NCI-H1694 treated with DMSO at 0.1 percent for 48 hours (cell line): ENCODE results near the gene GNAQ.
A peak's percentile ranks its signal among the peaks of the same experiment; 100 is the strongest.

Source experiments
- DNase-seq: peaks from one replicate; lab custom pipeline; 2025; lab: John Stamatoyannopoulos, UW

Gene GNAQ

DNA sequence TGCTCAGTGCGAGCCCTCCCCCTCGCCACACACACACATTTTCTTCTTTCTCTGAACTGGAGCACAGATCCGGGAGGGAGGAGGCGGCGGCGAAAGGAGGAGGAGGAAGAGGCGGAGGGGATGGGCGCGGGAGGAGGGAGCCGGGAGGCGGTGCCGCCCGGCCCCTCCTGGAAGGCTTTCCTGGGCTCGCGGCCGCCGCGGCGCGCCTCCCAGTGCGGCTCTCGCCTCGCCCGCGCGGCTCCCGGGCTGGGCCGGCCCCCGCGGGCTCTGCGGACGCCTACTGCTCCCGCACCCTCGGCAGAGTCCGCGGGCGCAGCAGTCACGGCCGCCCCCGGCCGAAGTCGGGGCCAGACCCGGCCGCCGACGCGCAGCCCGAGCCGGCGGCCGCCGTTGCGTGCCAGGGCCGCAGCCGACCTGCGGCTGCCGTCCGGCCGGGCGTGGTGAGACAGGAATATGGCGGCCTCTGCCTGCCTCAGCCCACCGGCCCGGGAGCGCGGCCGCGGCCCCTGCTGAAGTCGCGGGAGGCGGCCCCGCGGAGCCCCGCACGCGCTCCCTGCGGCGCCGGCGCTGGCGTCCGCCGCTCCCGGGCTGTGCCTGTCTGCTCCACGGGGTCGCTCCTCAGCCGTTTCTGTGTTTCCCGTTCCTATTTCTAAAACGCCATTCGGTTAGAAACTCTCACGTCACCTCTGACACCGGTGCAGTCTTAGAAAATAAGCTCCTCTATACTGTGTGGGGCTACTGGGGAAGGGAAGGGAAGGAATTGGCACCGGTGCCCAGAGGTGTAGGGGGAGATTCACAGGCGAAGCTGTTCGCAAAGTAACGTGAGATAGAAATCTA lies 500 bp upstream of the GNAQ start:
- peak; percentile 73 for DNase-seq

DNA sequence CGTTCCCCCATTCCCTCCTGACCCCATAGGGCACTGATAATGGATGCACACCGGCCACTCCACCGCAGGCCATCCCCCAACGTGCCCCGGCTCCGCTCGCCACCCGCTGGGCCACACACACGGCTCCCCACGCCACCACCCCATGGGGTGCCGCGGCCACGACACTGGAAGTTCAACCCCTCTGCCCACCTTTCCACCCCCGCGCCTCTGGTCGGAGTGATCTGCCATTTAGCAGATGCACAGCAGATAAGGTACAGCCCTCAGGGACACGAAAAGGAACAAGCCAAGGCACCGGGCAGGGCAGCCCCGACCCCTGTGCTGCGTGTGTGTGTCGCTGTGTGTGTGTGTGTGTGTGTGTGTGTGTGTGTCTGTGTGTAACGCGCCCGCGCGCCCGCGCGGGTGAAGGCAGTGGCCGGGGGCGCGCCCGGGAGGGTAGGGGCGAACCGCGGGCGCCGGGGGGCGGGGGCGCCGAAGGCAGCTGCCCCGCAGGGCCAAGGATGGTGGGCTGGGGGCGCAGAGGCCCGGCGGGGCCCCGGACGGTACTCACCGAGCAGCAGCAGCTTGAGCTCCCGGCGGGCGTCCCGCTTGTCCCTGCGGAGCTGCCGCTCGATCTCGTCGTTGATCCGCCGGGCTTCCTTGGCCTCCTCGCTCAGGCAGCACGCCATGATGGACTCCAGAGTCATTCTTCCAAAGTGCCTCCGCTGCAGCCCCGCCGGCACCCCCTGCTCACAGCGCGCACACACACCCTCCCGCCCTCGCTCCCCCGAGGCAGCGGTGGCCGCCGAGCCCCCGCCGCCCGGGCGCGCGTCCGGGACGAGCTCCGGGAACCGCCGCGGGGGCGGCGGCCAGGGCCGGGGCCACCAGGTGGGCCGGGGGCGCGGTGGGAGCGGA lies 813 bp downstream of the GNAQ start:
- peak; percentile 22 for DNase-seq

DNA sequence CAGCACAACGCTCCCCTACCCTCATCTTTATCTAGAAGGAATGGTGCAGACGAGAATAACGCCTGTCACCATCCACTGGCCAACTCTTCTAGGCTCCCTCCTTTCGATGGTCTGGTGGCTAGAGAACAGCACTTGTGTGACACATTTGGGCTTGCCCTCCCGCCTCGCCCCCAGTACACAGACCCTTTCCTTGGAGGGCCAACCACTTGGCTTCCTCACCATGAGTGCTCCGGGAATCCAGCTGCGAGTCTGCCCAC lies 1.4 kb downstream of the GNAQ start:
- no peak for DNase-seq

DNA sequence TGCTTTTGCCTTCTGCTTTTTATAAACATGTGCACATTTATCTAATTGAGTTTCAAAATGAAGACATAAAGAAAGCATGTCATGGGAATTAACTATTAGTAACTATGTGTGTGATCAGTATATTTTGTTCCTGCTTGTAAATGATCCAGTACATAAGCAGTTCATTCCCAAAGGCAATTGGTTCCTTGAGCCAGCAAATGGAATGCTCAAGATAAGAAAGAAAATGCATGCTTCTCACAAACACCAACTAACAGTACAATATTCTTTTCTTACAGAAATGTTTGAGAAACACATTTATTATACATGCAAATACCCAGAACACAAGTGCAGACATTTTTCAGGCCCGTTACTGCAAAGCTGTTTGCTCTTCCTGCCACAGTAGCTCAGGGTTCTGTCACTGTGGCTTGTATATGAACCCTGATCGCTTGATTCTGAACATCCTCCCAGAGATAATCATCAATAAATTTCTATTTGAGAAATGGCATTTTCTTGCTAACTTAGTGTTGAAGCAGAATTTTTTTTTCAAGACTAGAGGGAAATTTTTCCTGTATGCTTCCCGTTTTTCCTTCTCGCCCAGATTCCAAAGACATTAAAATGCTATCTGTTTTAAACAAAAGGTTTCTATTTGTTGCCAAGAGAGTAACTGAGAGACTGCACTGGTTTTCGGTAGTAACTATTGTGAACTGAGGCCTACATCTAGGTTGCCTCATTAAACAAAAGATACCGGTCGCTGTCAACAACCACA lies 1.9 kb downstream of the GNAQ start:
- peak; percentile 13 for DNase-seq

DNA sequence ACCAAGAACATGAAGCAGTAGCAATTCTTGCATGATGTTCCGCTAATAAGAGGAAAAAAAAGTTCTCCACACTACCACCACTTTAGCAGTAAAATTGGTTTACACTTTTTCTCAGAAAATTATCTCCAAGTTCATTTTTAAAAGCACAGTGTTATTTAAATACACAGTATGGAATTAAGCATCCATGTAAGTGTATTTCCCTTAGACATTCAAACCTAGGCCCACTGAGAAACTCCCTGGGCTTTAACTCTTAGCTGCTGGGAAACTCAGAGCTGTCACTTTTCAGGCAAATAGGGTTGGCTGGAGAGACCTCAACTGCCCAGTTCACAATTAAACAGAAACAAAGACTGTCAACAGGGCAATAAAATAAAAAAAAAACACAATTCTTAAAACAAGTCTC lies 2.7 kb downstream of the GNAQ start:
- DNase-seq: no peak

DNA sequence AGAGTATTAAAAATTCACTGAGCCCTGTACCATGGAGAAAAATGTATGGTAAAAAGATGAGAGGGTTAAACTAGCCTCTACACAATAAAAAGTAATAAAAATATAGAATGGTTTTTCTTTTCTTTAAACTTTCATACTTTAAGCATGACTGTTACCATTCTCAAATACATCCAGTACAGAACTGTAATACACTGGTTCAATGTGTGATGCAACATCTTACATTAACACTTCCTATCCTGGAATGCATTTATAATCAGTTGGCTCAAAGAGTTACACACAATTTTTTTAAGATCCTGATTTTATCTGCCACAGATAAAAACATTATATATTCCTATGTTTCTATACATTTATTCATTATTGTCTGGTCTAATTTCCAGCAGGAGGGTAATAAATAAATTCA lies 4.7 kb downstream of the GNAQ start:
- no peak for DNase-seq

DNA sequence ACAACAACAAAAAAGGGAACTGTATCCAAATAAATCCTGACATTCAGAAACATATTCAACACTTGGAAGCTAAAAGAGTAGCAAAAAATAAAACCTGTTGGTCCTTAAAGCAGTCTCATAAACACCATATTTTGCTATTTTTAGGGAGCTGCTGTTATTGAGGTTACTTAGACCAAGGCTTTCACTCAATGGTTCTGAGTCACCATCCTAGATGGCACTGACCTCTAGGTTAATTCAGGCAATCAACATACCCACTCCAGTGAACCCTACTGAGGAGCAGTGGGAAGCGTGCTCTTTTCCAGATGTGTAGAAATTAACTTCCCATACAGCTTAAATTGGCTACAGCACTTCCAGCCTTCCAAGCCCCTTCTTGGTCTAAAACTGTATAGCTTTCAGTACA lies 5.2 kb downstream of the GNAQ start:
- DNase-seq: no peak

DNA sequence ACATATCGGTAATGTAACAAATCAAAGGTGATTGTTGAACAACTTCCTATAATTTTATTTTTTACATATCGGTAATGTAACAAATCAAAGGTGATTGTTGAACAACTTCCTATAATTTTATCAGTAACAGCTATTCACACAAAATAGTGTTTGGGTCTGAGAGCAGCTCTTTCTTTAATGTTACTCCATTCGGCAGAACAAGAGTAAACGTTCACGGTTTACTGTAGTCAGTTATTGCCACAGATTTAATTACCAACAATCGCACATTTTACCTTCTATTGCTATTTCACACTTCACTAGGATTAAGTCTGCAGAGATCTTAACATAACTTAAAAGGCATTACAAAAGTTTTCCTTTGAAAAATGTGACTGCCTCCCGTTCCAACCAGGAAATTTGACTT lies 6.4 kb downstream of the GNAQ start:
- DNase-seq: no peak

DNA sequence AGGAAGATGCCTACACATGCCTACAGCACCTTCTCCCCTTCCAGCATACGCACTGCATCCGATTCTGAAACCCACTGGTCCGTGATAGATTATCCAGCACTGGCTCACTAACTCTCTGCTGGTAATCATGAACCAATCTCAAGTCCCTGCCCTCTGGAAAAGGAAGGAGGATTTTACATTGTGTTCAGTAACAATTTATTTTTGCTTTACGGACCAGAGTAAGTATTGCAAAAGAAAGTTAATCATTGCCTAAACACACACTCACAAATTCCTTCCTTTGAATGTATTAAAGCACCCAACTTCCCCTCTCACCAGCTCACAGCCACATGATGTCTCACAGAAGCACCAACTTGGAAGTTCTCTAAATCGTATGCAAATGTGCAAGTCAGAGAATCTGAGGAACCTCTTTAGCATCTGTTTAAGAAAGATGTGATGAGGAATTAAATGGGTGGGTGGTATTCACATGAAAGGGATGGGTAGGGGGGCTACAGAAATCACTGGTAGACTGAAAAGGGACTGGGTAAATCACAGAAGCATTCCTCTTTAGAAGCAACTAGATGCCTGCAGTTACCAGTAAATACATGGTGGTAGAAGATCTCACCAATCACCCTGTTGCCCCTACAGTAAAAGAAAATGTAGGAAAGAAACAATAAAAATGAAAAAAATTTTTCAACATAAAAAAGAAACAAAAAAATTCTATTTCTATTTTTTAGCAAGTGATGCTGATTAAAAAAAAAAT lies 8.4 kb downstream of the GNAQ start:
- no peak for DNase-seq

DNA sequence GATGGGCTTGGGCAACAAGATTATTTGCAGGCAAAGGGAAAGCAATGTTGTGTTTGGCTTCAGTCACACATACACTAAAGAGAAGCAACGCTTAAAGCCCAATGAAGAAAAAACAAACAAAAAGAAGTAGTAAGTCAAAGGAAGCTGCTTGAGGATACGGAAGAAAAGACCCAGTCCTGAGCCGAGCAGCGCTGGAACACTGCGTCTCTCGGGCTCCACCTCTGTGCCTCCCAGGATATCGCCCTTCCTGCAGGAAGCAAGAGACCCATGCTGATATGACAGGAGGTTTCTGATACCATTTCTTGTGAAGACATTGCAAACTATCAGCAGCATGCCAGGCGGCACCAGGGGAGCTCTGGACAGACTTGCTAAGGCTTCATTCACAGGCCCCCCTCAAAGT lies 9.9 kb downstream of the GNAQ start:
- DNase-seq: no peak

DNA sequence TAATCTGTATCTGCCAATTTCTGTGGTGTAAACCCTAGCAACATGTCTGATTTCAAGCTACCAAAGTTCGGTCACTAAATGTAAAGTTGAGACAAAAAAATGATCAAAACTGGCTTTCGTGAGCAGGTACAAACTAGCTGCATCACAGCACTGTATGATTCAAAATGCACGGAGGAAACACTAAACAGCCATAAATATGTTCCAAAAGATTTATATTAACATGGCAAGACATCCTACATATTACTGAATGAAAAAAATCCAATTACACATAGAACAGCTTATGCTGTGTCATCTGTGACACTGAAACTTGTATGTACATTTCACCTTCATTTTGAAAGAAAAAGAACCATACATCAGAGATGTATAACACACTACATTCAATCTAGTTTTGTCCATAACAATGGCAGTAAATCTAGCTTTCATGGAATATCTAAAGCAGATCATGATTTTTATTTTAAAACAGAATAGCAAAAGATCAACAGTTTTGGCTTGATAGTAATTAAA lies 14.4 kb downstream of the GNAQ start:
- no peak for DNase-seq

DNA sequence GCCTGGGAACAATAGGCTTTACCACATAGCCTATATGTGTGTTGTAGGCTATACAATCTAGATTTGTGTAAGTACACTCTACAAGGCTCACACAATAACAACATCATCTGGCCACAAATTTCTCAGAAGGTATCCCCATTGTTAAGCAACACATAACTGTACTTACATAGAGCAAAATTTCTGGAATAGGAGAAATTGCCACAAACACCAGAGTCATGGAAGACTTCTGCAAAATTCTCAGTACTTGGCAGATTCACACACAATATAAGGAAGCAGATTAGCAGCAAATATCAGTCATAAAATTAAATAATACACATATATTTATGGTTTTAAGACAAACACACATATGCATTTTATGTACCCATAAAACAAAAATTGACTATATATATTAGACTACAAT lies 16.4 kb downstream of the GNAQ start:
- no peak for DNase-seq

DNA sequence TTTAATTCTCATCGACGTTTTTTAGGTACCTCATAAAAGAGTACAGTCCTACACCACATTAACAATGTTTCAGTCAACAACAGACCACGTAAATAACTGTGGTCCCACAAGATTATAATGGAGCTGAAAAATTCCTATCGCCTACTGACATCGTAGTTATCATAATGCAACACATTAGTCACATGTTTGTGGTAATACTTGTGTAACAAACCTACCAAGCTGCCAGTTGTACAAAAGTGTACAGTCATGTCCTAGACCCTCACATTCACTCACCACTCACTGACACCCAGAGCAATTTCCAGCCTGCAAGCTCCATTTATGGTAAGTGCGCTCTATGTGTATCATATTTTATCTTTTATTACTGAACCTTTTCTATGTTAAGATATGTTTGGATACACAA lies 16.8 kb downstream of the GNAQ start:
- no peak for DNase-seq

DNA sequence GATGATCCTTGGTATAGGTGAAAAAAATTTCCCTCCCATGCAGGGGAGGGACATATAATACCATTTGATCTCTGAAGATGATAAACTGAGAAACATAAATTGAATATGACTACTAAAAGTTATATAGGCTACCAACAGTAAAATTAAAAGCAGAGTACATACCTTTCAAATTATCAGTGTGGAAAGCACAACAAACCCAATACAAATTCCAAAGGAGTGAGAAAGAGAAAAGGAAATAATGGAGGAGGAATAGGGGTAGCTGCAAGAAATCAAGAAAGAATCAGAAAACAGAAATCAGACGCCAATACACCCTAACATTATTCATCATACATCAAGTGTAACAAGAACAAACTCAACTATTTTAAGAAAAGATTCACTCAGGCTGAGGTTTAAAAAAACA lies 17.7 kb downstream of the GNAQ start:
- no peak for DNase-seq

DNA sequence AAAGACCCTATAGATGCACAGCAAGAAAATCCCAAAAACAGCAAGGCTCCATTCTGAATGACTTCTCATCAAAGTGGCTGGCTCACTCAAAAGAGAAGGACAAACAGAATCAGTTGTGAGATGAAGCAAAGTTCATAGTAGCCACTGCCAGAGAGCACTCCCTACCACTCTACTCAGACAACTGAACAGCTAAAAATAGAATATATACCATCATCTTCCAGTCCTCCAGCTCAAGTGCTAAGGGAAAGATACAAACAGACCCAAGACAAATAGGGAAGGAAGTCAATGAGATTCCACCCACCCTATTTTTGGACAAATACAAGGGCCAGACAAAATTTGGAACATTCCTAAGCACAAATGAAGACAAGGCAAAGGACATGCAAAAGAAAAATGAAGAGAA lies 20.6 kb downstream of the GNAQ start:
- DNase-seq: no peak

DNA sequence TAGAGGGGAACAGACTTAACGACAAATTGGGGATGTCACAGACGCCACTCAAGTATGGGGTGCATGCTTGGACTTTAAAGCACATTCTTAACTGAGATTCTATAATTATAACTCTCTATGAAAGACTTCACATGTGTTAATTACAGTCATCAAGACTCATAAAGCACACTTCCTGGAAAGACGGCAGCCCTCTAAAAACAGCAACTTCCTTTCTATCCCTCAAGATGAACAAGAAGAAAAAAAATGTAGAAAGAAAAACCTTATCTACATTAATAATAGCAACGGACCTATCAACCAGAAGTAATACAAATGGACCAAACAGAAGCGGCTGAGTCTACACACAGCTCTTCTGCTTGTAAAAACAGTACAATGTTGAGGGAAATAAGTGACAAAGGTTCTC lies 21.2 kb downstream of the GNAQ start:
- DNase-seq: no peak

DNA sequence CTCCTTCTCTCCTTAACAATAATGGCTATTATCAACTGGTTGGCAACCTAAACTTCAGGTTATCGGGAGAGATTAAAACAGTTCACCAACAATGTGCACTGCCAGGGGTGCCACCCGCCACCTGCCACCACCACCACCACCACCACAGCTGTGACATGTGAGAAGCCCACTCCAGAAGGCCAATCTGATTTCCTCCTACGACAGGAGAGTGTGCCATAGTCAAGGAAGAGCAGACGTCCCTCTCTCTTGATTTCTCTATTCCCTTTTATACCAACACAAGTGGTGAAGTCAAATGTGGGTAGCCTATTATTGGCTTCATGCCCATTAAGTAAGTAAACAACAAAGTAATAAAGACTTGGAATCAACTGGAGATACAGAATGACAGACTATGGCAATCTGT lies 22.4 kb downstream of the GNAQ start:
- no peak for DNase-seq

DNA sequence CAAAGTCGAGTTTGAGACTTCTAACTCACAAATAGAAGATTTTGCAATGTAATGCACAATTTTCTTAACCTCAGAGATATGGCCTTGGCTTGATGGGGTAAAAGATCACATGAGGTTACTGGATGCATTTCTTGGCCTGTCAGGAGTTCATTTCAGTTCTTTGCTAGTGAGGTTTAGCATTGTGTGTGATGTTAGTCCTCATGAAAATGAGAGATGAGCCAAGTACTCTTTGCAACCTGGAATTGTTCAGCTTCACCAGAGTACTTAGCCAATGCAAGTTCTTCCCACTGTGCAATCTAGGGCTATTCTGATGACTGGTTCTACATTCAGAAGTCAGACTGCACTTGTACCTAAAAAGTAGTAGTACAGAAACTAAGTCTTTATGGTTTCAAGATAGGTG lies 24.9 kb downstream of the GNAQ start:
- DNase-seq: no peak

DNA sequence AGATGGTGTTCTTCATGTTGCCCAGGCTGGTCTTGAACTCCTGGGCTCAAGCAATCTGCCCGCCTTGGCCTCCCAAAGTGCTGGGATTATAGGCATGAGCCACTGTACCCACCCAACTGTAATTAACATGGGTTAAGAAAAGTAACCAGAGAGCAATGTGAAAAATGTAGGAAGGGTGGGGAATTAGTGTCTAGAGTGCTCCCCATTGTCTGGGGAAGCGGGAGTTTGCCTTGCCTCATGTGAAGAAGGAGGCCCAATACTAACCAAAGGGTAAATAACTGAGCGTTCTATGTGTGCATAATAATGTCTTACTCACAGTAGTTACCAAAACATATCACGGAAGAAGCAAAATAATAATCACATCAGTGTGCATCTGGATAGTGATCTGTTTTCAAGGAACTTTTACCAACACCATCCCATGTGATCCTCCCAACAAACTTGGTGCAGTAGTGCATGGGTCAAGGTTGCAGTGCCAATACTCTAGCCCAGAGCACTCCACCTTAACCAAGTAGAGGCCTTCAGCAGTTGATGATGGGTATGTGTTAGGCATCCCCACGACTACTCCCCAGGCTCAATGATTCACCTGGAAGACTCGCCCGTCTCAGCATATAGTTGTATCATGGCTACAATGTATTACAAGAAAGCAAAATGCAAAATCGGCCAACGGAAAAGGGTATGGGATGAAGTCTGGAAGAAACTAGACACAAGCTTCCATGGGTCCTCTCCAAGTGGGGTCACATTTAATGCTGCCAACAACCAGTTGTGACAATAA lies 26.2 kb downstream of the GNAQ start:
- DNase-seq: no peak

DNA sequence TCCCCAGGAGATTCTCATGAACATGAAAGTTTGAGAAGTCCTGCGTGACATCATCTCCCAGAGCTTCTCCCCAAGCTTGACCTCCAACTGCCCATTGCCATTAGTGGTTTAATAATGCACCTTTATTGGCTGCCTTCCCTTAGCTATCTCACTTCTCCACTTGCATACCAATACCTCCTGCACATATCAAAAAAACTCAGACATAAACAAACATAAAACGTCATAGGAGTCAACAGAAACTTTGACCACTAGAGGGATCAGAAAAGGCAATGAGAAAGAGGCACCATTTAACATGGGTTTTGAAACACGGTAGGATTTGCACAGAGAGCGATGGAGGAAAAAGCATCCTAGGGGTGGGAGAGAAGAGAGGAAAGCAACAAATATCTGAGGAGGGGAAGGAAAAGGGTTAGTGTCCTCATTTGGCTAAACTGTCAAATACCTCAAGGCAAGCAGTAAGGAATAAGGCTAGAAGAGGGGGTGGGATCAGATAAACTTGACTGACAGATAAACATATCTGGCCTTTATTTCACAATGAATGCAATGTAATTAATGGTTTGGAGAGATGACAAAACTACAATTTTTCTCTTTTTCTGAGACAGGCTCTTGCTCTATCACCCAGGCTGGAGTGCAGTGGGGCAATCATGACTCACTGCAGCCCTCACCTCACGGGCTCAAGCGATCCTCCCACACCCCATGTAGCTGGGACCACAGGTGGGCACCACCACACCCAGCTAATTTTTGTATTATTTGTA lies 27.0 kb downstream of the GNAQ start:
- no peak for DNase-seq

DNA sequence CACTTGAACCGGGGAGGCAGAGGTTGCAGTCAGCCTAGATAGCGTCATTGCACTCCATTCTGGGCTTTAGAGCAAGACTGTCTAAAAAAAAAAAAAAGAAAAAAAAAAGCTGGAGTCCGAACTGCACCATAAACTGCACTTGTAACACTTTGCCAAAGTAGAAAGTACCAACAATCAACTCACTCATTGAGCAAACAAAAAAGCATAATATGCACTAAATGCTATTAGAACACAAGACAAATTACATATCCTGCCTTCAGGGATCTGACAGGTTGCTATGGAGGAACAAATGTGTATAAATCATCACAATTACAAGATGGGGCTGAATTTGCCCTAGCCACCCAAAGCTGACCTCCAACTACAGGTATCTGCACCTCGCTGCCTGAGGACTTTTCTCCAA lies 27.9 kb downstream of the GNAQ start:
- DNase-seq: no peak
